Natural killer cell treated with Interleukin-12 subunit alpha and Interleukin-12 subunit beta and Interleukin-15 and Interleukin-18, amount 100 ng/mL, for 72 hours (primary cell): ENCODE data around the gene VTI1A. TPM values are rescaled to one million over a fixed set of nuclear protein-coding genes. Genes with fewer than 3 reads are reported as not detected.

Source experiments
- ATAC-seq, 2 donors: fragments of 150-1000 bp; cut with Tn5 transposase in 1 of 2; sonication (Bioruptor Pico), chemical (Tn5 transposase) in 1 of 2; 2 replicates each; pipeline ENCODE4 v1.10.0; 2021
- DNase-seq: peaks from one replicate; pipeline ENCODE4 v3.0.0; 2022; ENCODE audit warnings: low spot score
- H3K27ac Mint-ChIP-seq, 2 donors: 1 replicate in 1 of 2; 2 replicates in 1 of 2; pipeline ENCODE4 v1.8.0; 2022; ENCODE audit warnings: mixed read lengths in 2 of 2, mild to moderate bottlenecking in 1 of 2, moderate library complexity in 1 of 2
- H3K27me3 Mint-ChIP-seq, 2 donors: 1 replicate in 1 of 2; 2 replicates in 1 of 2; pipeline ENCODE4 v1.8.0; 2022; ENCODE audit warnings: mixed read lengths in 2 of 2
- H3K36me3 Mint-ChIP-seq: one replicate; pipeline ENCODE4 v1.8.0; 2022; ENCODE audit warnings: mixed read lengths
- H3K4me1 Mint-ChIP-seq, 2 donors: 1 replicate in 1 of 2; 2 replicates in 1 of 2; pipeline ENCODE4 v1.8.0; 2022; ENCODE audit warnings: low read depth in 2 of 2, mixed read lengths in 2 of 2, mild to moderate bottlenecking in 1 of 2
- H3K4me3 Mint-ChIP-seq: one replicate; pipeline ENCODE4 v1.8.0; 2022; ENCODE audit warnings: mixed read lengths
- H3K9me3 Mint-ChIP-seq: 2 replicates; pipeline ENCODE4 v1.8.0; 2022; ENCODE audit warnings: mixed read lengths
- total RNA-seq, 2 donors: library from RNA; stranded (reverse); gene quantifications; one replicate each; pipeline ENCODE4 v1.2.3, GENCODE V29; 2022

VTI1A gene
- total RNA-seq, 2 donors from 2014 or later = 51.9 to 90.5 TPM

- H3K4me1 Mint-ChIP-seq = no peaks in the 10 kb centered on the region
- no peak for ATAC-seq
- peaks cover 8% of the 10 kb centered on the region for H3K36me3 Mint-ChIP-seq
- H3K27ac Mint-ChIP-seq = no peak overlapping the region
- no peaks in the 10 kb centered on the region for H3K27me3 Mint-ChIP-seq
- H3K4me3 Mint-ChIP-seq = no peak overlapping the region
- DNase-seq = no peak
- H3K9me3 Mint-ChIP-seq = no peaks in the 10 kb centered on the region
Observed at GRCh38 chr10:112614072-112614471, 167.1 kb downstream of the VTI1A start.

DNA sequence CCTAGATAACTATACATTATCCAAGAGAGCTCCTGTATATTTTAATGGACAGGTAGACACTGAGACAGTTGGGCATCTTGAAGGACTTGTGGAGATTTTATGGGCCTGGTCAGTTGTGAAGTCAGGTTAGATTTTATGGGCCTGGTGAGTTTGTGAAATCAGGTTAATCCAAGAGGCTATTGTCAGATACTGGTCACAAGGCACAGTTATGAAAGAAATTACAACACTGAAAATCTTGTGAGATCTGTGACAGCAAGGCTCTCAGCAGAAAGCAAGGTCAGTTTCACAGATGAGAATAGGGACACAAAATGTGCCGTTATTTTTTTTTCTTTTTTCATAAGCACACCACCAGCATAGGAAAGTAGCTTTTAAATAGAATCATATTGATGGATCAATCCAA, 167.6 kb downstream of the VTI1A start:
- Mint-ChIP-seq H3K4me1 (no peaks in the 10 kb centered on the region), H3K36me3 (peaks cover 8% of the 10 kb centered on the region), H3K27ac (no peak overlapping the region), H3K9me3 (no peaks in the 10 kb centered on the region), H3K4me3 (no peak overlapping the region), H3K27me3 (no peaks in the 10 kb centered on the region)
- ATAC-seq (no peak), DNase-seq (no peak)

DNA sequence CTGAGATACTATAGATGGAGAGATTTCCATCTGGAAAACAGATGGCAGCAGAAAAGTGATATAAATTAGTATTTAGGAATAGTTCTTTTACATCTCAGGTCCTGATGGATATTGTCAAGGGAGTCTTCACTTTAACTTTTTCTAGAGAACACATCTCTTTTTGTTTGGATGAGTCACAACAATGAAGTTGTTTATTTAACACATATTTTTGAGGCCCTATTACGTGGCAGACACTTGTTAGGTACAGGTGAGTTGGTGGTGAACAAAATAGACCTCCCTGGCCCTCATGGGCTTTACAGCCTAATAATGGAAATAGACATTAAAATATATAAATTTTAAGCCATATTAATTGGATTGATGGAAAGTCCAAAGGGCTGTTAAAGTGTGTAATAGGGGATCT, 168.3 kb downstream of the VTI1A start:
- Mint-ChIP-seq H3K4me3 (no peak overlapping the region), H3K9me3 (no peaks in the 10 kb centered on the region), H3K27me3 (no peaks in the 10 kb centered on the region), H3K27ac (no peak overlapping the region), H3K4me1 (no peaks in the 10 kb centered on the region), H3K36me3 (peaks cover 8% of the 10 kb centered on the region)
- no peak for ATAC-seq
- DNase-seq = no peak

GRCh38 chr10:112616647-112617046, 169.6 kb downstream of the VTI1A start:
- DNase-seq (no peak), ATAC-seq (no peak)
- Mint-ChIP-seq H3K27ac (no peak overlapping the region), H3K9me3 (no peaks in the 10 kb centered on the region), H3K27me3 (no peaks in the 10 kb centered on the region), H3K36me3 (peaks cover 8% of the 10 kb centered on the region), H3K4me1 (peaks cover 0 to 2% of the 10 kb centered on the region in 2 donors), H3K4me3 (no peak overlapping the region)

- Mint-ChIP-seq H3K4me3 (no peak overlapping the region), H3K27ac (no peak overlapping the region), H3K36me3 (peaks cover 8% of the 10 kb centered on the region), H3K9me3 (no peaks in the 10 kb centered on the region), H3K4me1 (peaks cover 0 to 4% of the 10 kb centered on the region in 2 donors), H3K27me3 (no peaks in the 10 kb centered on the region)
- DNase-seq = no peak
- no peak for ATAC-seq
Observed at GRCh38 chr10:112618814-112619213, 171.8 kb downstream of the VTI1A start.

GRCh38 chr10:112619556-112619955, 172.5 kb downstream of the VTI1A start:
- ATAC-seq (no peak), DNase-seq (no peak)
- Mint-ChIP-seq H3K36me3 (peaks cover 8% of the 10 kb centered on the region), H3K4me1 (peaks cover 0 to 4% of the 10 kb centered on the region in 2 donors), H3K27ac (no peak overlapping the region), H3K27me3 (no peaks in the 10 kb centered on the region), H3K9me3 (no peaks in the 10 kb centered on the region), H3K4me3 (no peak overlapping the region)

DNA sequence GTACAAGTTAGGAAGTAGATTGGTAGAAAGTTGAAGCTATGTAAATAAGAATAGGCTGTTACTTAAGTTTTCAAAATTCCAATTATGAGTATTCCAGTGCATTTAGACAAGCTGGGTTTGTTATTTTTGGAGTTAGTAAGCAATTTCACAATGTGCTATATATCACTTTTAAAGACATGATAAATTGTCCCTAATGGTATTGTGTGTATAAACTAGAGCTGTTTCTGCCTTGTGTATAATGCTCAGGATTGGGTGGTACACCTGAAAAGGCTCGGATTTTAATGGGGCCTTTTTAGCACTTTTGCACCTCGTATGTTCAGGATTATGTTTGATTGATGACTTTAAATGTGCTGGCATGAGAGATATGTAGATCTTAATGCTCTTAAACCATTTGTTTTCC, 175.8 kb downstream of the VTI1A start:
- H3K36me3 Mint-ChIP-seq = no peaks in the 10 kb centered on the region
- H3K27ac Mint-ChIP-seq = no peak overlapping the region
- H3K9me3 Mint-ChIP-seq = no peaks in the 10 kb centered on the region
- H3K27me3 Mint-ChIP-seq = no peaks in the 10 kb centered on the region
- ATAC-seq = no peak
- H3K4me1 Mint-ChIP-seq = peaks cover 0 to 7% of the 10 kb centered on the region in 2 donors
- DNase-seq = no peak
- H3K4me3 Mint-ChIP-seq = no peak overlapping the region

DNA sequence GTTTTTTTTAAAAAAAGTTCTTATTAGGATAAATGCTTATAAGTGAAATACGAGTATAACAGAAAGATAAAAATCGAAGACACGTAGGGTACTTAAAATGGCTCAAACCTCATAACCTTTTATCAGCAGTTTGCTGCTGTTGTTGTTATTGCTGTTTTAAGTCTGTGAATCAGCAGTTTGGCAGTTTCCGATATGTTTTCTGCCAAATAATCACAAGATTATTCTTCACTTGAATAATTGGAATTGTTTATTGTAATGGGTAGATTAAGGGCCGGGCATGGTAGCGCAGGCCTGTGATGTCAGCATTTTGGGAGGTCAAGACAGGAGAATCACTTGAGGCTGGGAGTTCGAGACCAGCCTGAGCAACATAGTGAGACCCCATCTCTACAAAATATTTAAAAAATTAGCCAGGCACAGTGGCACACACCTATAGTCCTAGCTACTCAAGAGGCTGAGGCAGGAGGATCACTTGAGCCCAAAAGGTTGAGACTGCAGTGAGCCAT, 177.6 kb downstream of the VTI1A start:
- ATAC-seq (no peak), DNase-seq (no peak)
- H3K4me3 Mint-ChIP-seq = no peak overlapping the region
- H3K27me3 Mint-ChIP-seq = no peaks in the 10 kb centered on the region
- H3K27ac Mint-ChIP-seq = no peak overlapping the region
- H3K36me3 Mint-ChIP-seq = no peaks in the 10 kb centered on the region
- H3K4me1 Mint-ChIP-seq = peaks cover 0 to 7% of the 10 kb centered on the region in 2 donors
- no peaks in the 10 kb centered on the region for H3K9me3 Mint-ChIP-seq

GRCh38 chr10:112628951-112629609, 182.1 kb downstream of the VTI1A start:
- Mint-ChIP-seq H3K4me1 (peaks cover 0 to 2% of the 10 kb centered on the region in 2 donors), H3K9me3 (no peaks in the 10 kb centered on the region), H3K36me3 (no peaks in the 10 kb centered on the region), H3K4me3 (no peak overlapping the region), H3K27me3 (no peaks in the 10 kb centered on the region), H3K27ac (no peak overlapping the region)
- ATAC-seq = no peak
- DNase-seq = no peak

DNA sequence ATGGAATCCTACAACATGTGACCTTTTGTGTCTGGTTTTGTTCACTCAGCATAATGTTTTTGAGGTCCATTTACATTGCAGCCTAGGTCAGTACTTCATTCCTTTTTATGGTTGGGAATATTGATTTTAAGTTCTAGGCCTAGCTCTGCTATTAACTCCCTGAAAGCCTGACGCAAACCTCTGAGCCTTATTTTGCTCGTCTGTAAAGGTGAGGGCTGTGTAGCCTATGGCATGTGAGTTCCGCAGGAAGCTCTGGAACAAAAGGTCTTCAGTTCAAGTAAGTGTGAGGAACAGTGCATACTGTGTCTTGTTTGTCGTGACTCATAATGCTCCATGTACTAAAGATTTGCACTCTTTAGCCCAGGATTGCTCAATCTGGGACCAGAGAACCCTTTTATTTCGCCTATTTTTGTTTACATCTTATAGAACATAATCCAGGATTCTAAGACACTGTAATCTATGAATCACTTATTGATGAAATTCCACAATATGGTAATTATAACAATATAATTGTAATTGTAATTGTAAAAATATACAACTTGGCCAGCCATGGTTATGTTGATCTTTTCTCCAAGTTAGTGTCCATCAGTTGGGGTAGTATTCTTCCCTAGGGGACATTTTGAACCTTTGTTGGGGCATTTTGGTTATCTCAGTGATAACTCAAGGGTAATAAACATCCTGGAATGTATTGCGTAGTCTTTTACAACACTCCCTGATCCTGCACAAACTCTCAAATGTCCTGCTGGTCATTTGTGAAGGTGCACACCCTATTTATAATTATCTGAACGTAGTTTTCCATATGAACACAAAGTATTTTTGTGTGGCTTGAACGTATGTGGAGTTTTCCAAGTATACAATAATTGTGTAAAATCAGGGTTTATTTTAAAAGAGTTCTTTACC, 184.7 kb downstream of the VTI1A start:
- ATAC-seq = no peak
- Mint-ChIP-seq H3K4me3 (no peak overlapping the region), H3K27ac (no peak overlapping the region), H3K36me3 (no peaks in the 10 kb centered on the region), H3K9me3 (no peaks in the 10 kb centered on the region), H3K27me3 (no peaks in the 10 kb centered on the region), H3K4me1 (no peaks in the 10 kb centered on the region)
- DNase-seq = no peak

- Mint-ChIP-seq H3K4me1 (no peaks in the 10 kb centered on the region), H3K36me3 (no peaks in the 10 kb centered on the region), H3K9me3 (no peaks in the 10 kb centered on the region), H3K27ac (no peak overlapping the region), H3K27me3 (no peaks in the 10 kb centered on the region), H3K4me3 (no peak overlapping the region)
- no peak for DNase-seq
- ATAC-seq = no peak
Observed at GRCh38 chr10:112634096-112634830, 187.2 kb downstream of the VTI1A start.

- DNase-seq (no peak), ATAC-seq (no peak)
- Mint-ChIP-seq H3K4me1 (peaks cover 0 to 6% of the 10 kb centered on the region in 2 donors), H3K27me3 (no peaks in the 10 kb centered on the region), H3K4me3 (no peak overlapping the region), H3K9me3 (no peaks in the 10 kb centered on the region), H3K27ac (no peak overlapping the region), H3K36me3 (no peaks in the 10 kb centered on the region)
Observed at GRCh38 chr10:112637901-112638300, 190.9 kb downstream of the VTI1A start.

GRCh38 chr10:112639298-112639697, 192.3 kb downstream of the VTI1A start:
- Mint-ChIP-seq H3K4me3 (no peak overlapping the region), H3K9me3 (no peaks in the 10 kb centered on the region), H3K36me3 (no peaks in the 10 kb centered on the region), H3K27me3 (no peaks in the 10 kb centered on the region), H3K27ac (no peak overlapping the region), H3K4me1 (peaks cover 1 to 6% of the 10 kb centered on the region in 2 donors)
- no peak for DNase-seq
- ATAC-seq = no peak

GRCh38 chr10:112640638-112641037, 193.6 kb downstream of the VTI1A start:
- no peaks in the 10 kb centered on the region for H3K36me3 Mint-ChIP-seq
- no peak overlapping the region for H3K4me3 Mint-ChIP-seq
- DNase-seq = no peak
- no peak for ATAC-seq
- peaks cover 4 to 6% of the 10 kb centered on the region in 2 donors for H3K4me1 Mint-ChIP-seq
- no peaks in the 10 kb centered on the region for H3K27me3 Mint-ChIP-seq
- no peak overlapping the region for H3K27ac Mint-ChIP-seq
- H3K9me3 Mint-ChIP-seq = no peaks in the 10 kb centered on the region
